HG02970 (cell line): Measurements from ENCODE around the gene MAT2A.
"Not testable (repeated sequence)": the region's sequence is repeated elsewhere in the genome, so short reads cannot be mapped to it uniquely, and the experiment has no call there.

ENCODE experiments used
- ATAC-seq: cut with Tn5 transposase; IDR thresholded peaks from one replicate; pipeline ENCODE4 v1.9.1; 2021; ENCODE audit warnings: mild to moderate bottlenecking, moderate library complexity, moderate number of reproducible peaks; ENCODE audit not compliant: unreplicated experiment, low FRiP score

MAT2A gene

GRCh38 chr2:85577386-85578242, 38.6 kb downstream of the MAT2A start, which contains the start of gene VAMP8:
Gene VAMP8 (plus strand): TSS chr2:85577586. CDS start chr2:85577647, 61 bp downstream.
- no peak for ATAC-seq

DNA sequence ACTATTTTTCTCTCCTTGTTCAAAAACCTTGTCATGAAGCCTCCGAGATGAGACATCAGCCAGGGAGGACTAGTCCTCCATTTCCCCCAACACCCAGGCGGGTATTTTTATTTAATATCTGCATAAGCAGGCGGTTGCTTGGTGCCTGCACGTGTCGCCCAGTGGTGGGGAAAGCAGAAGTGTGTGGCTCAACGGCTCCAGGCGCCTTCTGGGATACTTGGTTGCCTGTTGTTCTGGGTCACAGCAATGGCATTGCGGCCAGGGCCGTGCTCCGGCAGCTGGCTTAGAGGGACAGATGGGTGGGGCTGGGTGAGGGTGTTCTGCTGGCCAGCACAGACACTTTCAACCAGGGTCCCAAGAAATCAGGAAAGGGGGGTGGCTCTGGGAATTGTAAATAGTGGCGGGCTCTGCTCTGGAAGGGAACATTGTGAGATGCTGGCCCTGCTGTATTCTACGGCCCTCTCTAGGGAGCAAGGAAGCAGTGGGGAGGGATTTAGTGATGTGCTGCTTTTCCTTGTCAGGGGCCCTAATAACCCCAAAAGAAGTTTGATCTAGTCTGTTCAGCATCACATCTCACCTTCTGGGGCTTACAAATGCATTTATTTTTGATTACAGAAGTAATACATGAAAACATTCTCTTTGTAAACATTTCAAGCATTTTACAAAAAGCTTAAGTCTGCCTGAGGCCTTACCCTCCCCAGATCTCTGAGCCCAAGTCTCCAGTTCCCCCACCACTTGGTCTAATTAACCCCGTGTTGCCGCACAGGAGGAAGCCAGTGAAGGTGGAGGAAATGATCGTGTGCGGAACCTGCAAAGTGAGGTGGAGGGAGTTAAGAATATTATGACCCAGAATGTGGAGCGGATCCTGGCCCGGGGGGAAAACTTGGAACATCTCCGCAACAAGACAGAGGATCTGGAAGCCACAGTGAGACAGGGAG, 39.5 kb downstream of the MAT2A start:
- no peak for ATAC-seq

GRCh38 chr2:85579266-85579935, 40.4 kb downstream of the MAT2A start:
- ATAC-seq = no peak

- no peak for ATAC-seq
These were observed 41.2 kb downstream of the MAT2A start for GRCh38 chr2:85580206-85580605.

DNA sequence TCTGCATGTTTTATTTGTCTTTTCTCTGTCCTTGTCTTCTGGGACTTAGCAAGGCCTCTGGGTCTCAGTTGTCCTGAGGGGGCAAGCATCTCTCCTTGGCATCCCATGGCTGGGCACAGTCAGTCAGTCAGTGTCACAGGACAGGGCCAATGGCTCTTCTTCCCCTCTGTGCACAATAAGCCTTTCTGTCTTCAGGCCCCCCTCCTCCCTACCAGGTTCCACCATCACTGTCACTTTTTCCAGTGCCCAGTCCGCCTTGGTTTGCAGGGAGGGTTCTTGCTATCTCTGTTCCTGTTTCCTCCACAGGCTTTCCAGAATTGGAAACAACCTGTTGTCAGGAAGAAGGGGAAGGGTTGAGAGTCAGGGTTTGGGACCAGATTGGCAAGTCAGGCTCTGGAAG, 43.5 kb downstream of the MAT2A start:
- no peak for ATAC-seq

DNA sequence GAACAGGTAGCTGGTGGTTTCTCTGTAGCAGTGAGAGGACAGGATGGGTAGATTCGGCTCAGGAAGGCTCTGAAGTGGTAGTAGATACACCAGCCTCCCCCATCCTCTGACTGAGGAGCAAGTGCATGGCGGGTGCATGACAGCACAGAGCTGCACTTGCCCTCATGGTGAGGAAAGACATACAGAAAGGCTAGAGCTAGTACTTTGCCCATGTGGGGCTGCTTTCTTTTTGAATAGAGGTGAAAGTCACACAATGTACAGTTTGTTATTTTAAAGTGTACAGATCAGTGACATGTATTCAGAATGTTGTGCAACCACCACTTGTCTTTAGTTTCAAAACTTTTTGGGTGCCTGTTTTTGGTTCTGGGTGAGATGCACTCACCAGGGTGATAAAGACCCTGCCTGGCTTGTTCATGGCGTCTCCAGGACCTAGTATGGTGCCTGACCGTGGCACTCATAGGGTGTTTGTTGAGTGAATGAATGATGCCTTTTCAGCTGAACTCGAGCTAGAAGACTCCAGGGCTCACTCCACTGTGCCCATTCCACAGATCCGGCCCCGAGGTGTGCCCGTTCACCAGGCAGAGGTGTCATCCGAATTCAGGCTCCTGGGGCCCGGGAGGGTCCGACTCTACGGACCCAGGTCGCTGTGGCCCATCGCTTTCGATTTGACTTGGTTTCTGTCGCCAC, 44.8 kb downstream of the MAT2A start:
- ATAC-seq = no peak

DNA sequence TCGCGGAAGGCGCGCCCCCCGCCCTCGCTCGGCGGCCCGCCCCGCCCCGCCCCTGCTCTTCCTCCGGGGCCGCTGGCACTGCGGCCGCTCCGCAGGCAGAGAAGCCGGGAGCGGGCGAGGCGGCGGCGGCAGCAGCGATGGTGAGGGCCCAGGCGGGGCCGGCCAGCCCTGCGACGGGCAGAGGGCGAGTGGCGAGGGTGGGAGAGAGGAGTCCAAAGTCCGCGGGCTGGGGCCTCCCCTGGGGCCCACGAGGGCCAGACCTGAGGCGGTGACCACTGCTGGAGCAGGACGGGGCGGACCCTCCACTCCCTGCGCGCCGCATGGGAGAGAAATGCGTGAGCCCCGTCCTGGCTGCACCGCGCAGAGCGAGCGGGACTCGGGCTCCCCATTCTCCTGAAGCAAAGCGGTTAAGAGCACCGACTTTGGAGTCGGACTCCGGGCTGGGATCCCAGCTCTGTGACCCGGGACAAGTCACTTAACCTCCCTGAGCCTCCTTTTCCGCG, 45.4 kb downstream of the MAT2A start, which contains the start of gene VAMP5:
Gene VAMP5, plus strand, starts transcription at position 78 of the 503 bp plus-strand sequence. Its CDS starts 60 bp downstream, at position 138.
- no peak for ATAC-seq

GRCh38 chr2:85584857-85585780, 46.2 kb downstream of the MAT2A start:
- no peak for ATAC-seq

- no peak for ATAC-seq
These were observed 46.8 kb downstream of the MAT2A start for GRCh38 chr2:85585781-85586105.

GRCh38 chr2:85588236-85588635, 49.3 kb downstream of the MAT2A start:
- no peak for ATAC-seq

DNA sequence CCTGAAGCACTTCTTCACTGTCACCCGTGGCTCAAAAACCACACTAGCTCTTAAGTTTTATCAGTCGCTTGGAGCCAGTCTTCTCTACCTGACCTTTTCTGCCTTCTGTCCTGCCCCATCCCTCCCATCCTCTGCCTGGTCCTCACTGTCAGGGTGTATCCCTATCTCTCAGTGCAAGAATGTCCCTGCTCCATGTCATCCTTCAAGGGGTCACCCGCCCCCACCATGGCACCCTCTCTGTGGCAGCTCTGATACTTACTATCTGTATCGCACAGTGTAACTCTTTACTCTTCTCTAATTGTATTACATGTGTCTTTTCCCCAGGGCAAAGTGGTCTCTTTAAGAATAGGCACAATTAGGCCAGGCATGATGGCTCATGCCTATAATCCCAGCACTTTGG, 49.7 kb downstream of the MAT2A start:
- ATAC-seq = no peak

DNA sequence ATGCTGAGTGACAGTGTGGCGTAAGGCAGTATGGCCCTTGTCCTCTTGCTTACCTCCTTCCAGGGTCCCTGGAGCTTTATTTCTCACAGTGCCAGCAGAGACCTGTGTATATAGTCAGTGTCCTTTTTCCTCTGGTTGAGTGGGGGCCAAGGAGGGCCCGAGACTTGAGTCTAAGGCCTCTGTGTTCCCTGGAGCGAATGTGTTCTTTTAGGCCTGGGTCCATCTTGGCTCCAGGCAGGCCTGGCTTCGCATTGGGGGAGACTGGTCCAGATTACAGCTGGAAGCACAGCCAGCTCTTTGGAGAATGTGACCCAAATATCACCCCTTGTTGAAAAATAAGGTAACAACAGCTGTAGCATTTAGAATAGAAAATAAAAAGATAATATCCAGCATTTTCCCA, 50.2 kb downstream of the MAT2A start:
- ATAC-seq = no peak

GRCh38 chr2:85589982-85590791, 51.2 kb downstream of the MAT2A start:
- no peak for ATAC-seq

DNA sequence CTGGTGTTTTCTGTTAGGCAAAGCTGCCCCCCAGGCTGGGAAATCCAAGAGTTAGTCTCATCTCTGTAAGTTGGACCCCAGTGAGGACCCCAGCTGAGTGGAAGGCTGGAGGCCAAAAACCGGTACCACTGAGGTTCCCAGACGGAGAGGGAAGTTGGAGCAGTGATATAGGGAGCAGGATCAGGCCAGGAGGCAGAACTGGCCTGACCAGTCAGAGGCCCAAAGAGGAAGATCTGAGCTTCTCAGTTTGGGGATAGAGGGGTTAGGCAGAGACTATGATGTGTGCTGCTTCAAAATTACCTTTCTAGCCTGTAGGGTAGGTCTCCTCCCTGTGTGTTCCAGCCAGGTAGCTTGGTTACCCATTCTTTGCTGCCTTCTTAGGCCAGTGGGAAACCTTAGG, 52.0 kb downstream of the MAT2A start:
- no peak for ATAC-seq

DNA sequence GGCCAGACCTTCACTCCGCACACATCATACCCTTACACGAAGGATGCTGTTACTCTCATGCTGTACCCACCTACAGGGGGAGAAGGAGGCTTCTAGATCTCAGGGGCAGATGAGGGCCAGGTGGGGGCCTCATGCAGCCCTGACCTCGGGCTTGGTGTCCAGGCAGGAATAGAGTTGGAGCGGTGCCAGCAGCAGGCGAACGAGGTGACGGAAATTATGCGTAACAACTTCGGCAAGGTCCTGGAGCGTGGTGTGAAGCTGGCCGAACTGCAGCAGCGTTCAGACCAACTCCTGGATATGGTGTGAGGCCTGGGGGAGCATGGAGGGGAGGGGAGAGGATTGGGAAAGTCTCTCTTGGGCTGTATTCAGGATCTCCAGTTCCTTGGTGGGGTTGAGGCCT, 52.6 kb downstream of the MAT2A start:
- ATAC-seq = no peak

GRCh38 chr2:85592299-85592698, 53.3 kb downstream of the MAT2A start:
- not testable (repeated sequence) for ATAC-seq

GRCh38 chr2:85593023-85593422, 54.1 kb downstream of the MAT2A start:
- no peak for ATAC-seq
